ENCODE data around the gene CIB2. TPM values are rescaled to one million over a fixed set of nuclear protein-coding genes. Genes with fewer than 3 reads are reported as not detected.

CIB2 gene
- total RNA-seq, 4 donors from 2014 or later: 6.6 to 16.2 (median 10.9) TPM

GRCh38 chr15:78139578-78139977, 8.3 kb upstream of the CIB2 start:
- H3K4me3 ChIP-seq (ENCODE audit: low read depth, poor library complexity, severe bottlenecking): no peak overlapping the region
- TF ChIP-seq POLR2A (IDR thresholded peaks at IDR 0.05): no peak
- WGBS, 2 donors: 92 to 96% methylated on average over 5 of the region's 5 CpGs
- intact Hi-C loops (cut with DNase I; ENCODE audit: low total_unique reads): loop anchor here (5.0 to 10.0 kb wide), 2 partner anchors 55 to 158 kb away; partner anchors contain the start of gene SKIC8
- DNase-seq (ENCODE audit: low spot score in 2 of 2): no peak

- TF ChIP-seq CTCF (IDR thresholded peaks at IDR 0.05): no peak
- H3K4me3 ChIP-seq (ENCODE audit: low read depth, poor library complexity, severe bottlenecking): no peak overlapping the region
- intact Hi-C loops (cut with DNase I; ENCODE audit: low total_unique reads): loop anchor here (10.0 kb wide), 1 partner anchor 61 kb away; no protein-coding TSS in a partner anchor
- peak; percentile 42 to 46 for DNase-seq (ENCODE audit: low spot score in 2 of 2)
- WGBS, 2 donors: 39 to 67% methylated on average over 2 of the region's 2 CpGs
Observed at GRCh38 chr15:78133801-78134200, 2.6 kb upstream of the CIB2 start.

- TF ChIP-seq CTCF (IDR thresholded peaks at IDR 0.05) (no peak), POLR2A (IDR thresholded peaks at IDR 0.05) (no peak)
- intact Hi-C loops (cut with DNase I; ENCODE audit: low total_unique reads): loop anchor here (10.0 kb wide), 1 partner anchor 64 kb away; no protein-coding TSS in a partner anchor
- no peak for DNase-seq (ENCODE audit: low spot score in 2 of 2)
- WGBS, 2 donors: 41 to 55% methylated on average over 27 to 43 of the region's 51 CpGs
- no peak overlapping the region for H3K4me3 ChIP-seq (ENCODE audit: low read depth, poor library complexity, severe bottlenecking)
Observed at GRCh38 chr15:78130466-78131294, 565 bp downstream of the CIB2 start.

- intact Hi-C loops (cut with DNase I; ENCODE audit: low total_unique reads): loop anchor here (5.0 to 10.0 kb wide), 2 partner anchors 65 to 112 kb away; no protein-coding TSS in a partner anchor
- no peak overlapping the region for H3K4me3 ChIP-seq (ENCODE audit: low read depth, poor library complexity, severe bottlenecking)
- WGBS, 2 donors: 92% methylated on average over 5 of the region's 5 CpGs
- DNase-seq (ENCODE audit: low spot score in 2 of 2): no peak
- TF ChIP-seq POLR2A (IDR thresholded peaks at IDR 0.05) (no peak), CTCF (IDR thresholded peaks at IDR 0.05) (no peak)
Observed at GRCh38 chr15:78129751-78130287, 1.4 kb downstream of the CIB2 start.

GRCh38 chr15:78129077-78129750, 2.0 kb downstream of the CIB2 start:
- DNase-seq (ENCODE audit: low spot score in 2 of 2): no peak
- intact Hi-C loops (cut with DNase I; ENCODE audit: low total_unique reads): loop anchor here (5.0 kb wide), 1 partner anchor 113 kb away; no protein-coding TSS in a partner anchor
- no peak for TF ChIP-seq POLR2A (IDR thresholded peaks at IDR 0.05)
- TF ChIP-seq CTCF (IDR thresholded peaks at IDR 0.05): no peak
- 68 to 70% methylated on average over 8 of the region's 8 CpGs for WGBS, 2 donors
- no peak overlapping the region for H3K4me3 ChIP-seq (ENCODE audit: low read depth, poor library complexity, severe bottlenecking)

GRCh38 chr15:78127882-78128281, 3.4 kb downstream of the CIB2 start:
- WGBS, 2 donors: 88 to 95% methylated on average over 2 of the region's 2 CpGs
- intact Hi-C loops (cut with DNase I; ENCODE audit: low total_unique reads): loop anchor here (5.0 kb wide), 1 partner anchor 114 kb away; no protein-coding TSS in a partner anchor

More at GRCh38 chr15:78127882-78128281, 3.4 kb downstream of the CIB2 start:
- H3K4me3 ChIP-seq (ENCODE audit: low read depth, poor library complexity, severe bottlenecking): no peak overlapping the region
- no peak for DNase-seq (ENCODE audit: low spot score in 2 of 2)
- TF ChIP-seq POLR2A (IDR thresholded peaks at IDR 0.05) (no peak), CTCF (IDR thresholded peaks at IDR 0.05) (no peak)
